Ectodermal cell (in vitro differentiated cells): Measurements from ENCODE around the gene DPYSL5.

Source experiments
- H3K27ac ChIP-seq: 2 replicates; pipeline ENCODE4 v1.7.0; 2013; ENCODE audit warnings: mild to moderate bottlenecking, low read depth, low read length; ENCODE audit not compliant: insufficient read depth, poor library complexity, severe bottlenecking
- H3K27me3 ChIP-seq: 2 replicates; pipeline ENCODE4 v1.7.0; 2013; ENCODE audit warnings: mild to moderate bottlenecking, low read length; ENCODE audit not compliant: insufficient read depth, control insufficient read depth, poor library complexity, severe bottlenecking
- H3K36me3 ChIP-seq: one replicate; pipeline ENCODE4 v1.7.0; 2013; ENCODE audit warnings: low read length; ENCODE audit not compliant: control insufficient read depth, insufficient read depth
- H3K4me1 ChIP-seq: one replicate; pipeline ENCODE4 v1.7.0; 2013; ENCODE audit warnings: low read length; ENCODE audit not compliant: control insufficient read depth, insufficient read depth
- H3K4me3 ChIP-seq: 2 replicates; pipeline ENCODE4 v1.7.0; 2013; ENCODE audit warnings: low read depth, low read length, control low read depth; ENCODE audit not compliant: insufficient read depth
- H3K9me3 ChIP-seq: 2 replicates; pipeline ENCODE4 v1.7.0; 2013; ENCODE audit warnings: mild to moderate bottlenecking, low read length, moderate library complexity; ENCODE audit not compliant: control insufficient read depth
- WGBS, 2 experiments: methylation state at CpG; one replicate each; pipeline ENCODE4 v1.1.7; 2013; ENCODE audit warnings: missing lambda C conversion rate in 2 of 2; 5-methylcytosine and 5-hydroxymethylcytosine counted together

DPYSL5 gene

DNA sequence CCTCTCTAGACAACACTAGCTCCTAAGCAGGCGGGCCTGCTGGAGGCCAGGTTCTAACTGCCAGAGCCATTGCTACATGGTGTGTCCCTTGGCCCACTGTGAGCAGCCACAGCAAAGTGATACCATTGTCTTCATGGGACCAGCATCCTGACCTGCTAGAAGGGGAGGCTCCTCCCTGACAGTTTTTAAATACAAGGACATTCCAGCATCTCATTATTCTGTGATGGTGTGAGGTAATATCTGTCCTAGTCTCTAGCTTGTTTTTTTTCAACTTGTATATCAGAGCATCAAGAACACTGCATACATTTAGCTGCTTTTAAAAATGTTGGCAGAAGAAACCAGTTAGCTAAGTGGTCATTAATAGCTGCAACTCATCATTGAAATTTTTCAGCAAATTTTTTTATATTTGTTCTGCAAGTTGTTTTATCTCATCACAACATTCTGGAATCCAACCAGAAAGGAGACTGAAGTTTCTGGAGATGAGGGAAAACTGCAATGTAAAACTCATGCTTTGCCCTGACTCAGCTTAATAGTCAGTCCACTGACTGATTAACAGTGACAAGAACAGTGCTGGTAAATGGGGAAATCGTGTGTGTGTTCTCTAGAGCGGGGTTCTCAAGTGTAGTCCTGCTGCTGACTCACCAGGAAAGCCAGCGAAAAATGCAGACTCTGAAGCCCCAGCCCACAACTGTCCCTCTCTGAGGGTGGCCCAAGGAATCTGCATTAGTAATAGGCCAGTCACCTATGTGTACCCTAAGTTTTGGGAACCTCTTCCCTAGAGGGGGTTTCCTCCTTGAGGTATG, 140.3 kb downstream of the DPYSL5 start:
- Histone ChIP-seq H3K4me1 (no peaks in the 10 kb centered on the region), H3K9me3 (no peaks in the 10 kb centered on the region), H3K27ac (no peak overlapping the region), H3K27me3 (no peaks in the 10 kb centered on the region), H3K36me3 (no peaks in the 10 kb centered on the region), H3K4me3 (no peak overlapping the region)
- 76% methylated on average over 4 of the region's 4 CpGs for WGBS, 2 experiments

DNA sequence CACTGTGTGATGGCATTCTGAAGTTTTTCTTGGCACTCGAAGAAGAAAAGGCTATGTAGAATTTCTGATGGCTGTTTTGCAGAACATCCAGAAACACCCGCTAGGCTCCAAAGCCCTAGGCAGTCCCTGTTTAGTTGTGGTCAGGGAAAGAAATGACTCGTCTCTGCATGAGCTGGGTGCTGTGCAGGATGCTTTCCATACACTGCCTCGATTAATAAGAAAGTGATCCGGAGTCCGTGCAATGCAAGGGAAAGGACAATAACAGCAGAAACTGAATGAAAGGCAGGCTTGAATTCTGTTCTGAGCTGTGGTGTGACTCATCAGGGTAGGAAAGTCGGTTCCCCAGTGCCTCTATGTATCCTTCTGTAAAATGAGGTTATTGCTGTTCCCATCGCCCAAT, 141.2 kb downstream of the DPYSL5 start:
- Histone ChIP-seq H3K4me1 (no peaks in the 10 kb centered on the region), H3K27ac (no peak overlapping the region), H3K36me3 (no peaks in the 10 kb centered on the region), H3K9me3 (no peaks in the 10 kb centered on the region), H3K4me3 (no peak overlapping the region), H3K27me3 (no peaks in the 10 kb centered on the region)
- WGBS, 2 experiments, result 91 to 92% methylated on average over 8 of the region's 8 CpGs

DNA sequence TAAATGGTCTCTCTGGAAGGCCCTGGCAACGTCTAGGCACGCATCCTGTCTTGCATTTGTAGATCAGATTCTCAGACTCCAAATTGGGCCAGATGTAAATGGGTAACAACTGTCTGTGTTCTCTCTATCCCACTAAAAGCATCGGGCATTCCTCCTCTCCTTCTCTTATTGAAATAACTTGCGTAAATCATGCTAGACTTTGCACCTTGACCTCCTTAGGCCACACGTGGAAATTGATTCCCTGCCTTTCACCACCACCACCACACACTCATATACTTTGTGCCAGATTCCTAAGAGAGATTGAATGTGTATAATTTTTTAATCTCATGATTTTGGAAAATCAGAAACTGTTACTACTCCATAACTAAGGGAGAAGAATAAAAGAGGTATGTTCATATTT, 143.8 kb downstream of the DPYSL5 start:
- Histone ChIP-seq H3K9me3 (no peaks in the 10 kb centered on the region), H3K27ac (no peak overlapping the region), H3K36me3 (no peaks in the 10 kb centered on the region), H3K4me1 (no peaks in the 10 kb centered on the region), H3K4me3 (no peak overlapping the region), H3K27me3 (no peaks in the 10 kb centered on the region)
- WGBS, 2 experiments, result 91 to 92% methylated on average over 5 of the region's 5 CpGs

DNA sequence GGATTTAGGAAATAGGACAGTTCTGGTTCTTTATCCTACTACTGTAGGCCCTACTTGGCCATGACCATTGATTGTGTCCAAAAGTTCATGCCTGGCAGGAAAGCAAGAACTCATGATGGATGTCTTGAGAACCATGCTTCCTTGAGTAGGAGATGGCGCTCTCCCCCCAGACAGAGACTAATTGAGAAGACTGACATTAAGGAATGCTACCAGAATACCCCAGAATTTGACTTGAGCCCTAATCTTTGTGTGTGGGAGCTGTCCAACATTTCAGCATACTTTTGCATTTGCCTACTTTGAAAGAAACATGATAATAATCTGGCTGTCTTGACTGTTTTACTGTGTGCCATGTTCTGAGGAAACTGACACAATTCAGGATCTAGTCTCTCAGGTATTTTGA, 145.8 kb downstream of the DPYSL5 start:
- no peaks in the 10 kb centered on the region for H3K4me1 ChIP-seq
- 80 to 88% methylated on average over 1 of the region's 1 CpG for WGBS, 2 experiments
- H3K36me3 ChIP-seq, result no peaks in the 10 kb centered on the region
- H3K9me3 ChIP-seq, result no peaks in the 10 kb centered on the region
- no peaks in the 10 kb centered on the region for H3K27me3 ChIP-seq
- no peak overlapping the region for H3K27ac ChIP-seq
- H3K4me3 ChIP-seq, result no peak overlapping the region

DNA sequence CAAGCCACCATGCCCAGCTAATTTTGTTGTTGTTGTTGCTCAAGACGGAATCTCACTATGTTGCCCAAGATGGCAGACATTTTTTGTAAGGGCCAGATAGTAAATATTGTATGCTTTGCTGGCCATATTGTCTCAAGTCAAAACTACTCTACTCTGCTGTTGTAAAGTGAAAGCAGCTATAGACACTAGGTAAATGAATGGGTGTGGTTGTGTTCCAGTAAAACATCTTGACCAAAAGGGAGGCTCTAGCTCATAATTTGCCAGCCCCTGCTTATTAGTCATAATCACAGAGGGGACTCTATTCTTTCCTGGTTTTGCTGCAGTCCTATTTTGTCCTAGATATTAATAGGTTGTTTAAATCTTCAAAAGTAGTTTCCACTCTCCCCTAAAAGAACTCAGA, 147.1 kb downstream of the DPYSL5 start:
- Histone ChIP-seq H3K4me1 (no peaks in the 10 kb centered on the region), H3K4me3 (no peak overlapping the region)
- WGBS, 2 experiments, result 89 to 92% methylated on average over 1 of the region's 1 CpG

DNA sequence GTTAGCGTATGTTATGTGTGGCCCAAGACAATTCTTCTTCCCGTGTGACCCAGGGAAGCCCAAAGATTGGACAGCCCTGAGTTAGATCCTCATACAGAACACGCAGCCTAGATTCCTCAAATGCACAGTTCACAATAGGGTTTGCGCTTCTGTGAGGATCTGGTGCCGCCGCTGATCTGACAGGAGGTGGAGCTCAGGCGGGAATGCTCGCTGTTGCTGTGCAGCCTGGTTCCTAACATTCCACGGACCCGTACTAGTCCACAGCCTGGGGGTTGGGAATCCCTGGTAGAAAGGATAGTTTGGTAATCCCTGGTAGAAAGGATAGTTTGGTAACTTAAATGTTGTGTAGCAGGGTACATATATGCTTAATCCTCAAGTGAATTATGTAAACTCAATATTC, 149.5 kb downstream of the DPYSL5 start:
- 79 to 81% methylated on average over 10 of the region's 10 CpGs for WGBS, 2 experiments
- no peaks in the 10 kb centered on the region for H3K4me1 ChIP-seq
- no peak overlapping the region for H3K4me3 ChIP-seq
- H3K36me3 ChIP-seq, result no peaks in the 10 kb centered on the region
- no peaks in the 10 kb centered on the region for H3K27me3 ChIP-seq
- no peaks in the 10 kb centered on the region for H3K9me3 ChIP-seq
- no peak overlapping the region for H3K27ac ChIP-seq

More for the DNA sequence above, 147.1 kb downstream of the DPYSL5 start:
- no peaks in the 10 kb centered on the region for H3K36me3 ChIP-seq
- H3K27me3 ChIP-seq, result no peaks in the 10 kb centered on the region
- no peaks in the 10 kb centered on the region for H3K9me3 ChIP-seq
- H3K27ac ChIP-seq, result no peak overlapping the region

DNA sequence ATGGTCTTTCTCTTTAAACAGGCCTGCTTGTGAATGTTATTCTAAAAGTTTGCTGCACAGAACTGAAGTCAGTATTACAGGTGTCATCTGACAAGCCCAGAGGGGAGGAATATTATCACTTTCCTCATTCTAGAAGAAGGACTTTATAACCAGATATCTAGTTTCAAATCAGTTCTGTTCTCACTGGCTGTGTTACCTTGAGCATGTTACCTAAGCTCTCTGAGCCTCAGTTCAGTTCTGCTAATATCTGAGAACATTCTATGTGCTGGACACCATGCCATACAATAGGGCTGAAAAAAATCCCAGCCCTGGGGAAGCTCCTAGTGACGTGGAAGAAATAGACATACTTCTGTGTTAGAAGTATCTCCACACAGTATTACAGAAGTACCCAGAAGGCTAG, 150.4 kb downstream of the DPYSL5 start:
- Histone ChIP-seq H3K9me3 (no peaks in the 10 kb centered on the region), H3K27me3 (no peaks in the 10 kb centered on the region), H3K4me1 (no peaks in the 10 kb centered on the region), H3K4me3 (no peak overlapping the region), H3K27ac (no peak overlapping the region), H3K36me3 (no peaks in the 10 kb centered on the region)
- 90 to 100% methylated on average over 1 of the region's 1 CpG for WGBS, 2 experiments
